CD14-positive monocyte (primary cell): ENCODE data around the gene SELENOM. TPM values are rescaled to one million over a fixed set of nuclear protein-coding genes. Genes with fewer than 3 reads are reported as not detected.

Experiments used
- DNase-seq, 3 donors: peaks; one replicate each; pipeline ENCODE4 v3.0.0-alpha.2; 2011 to 2022
- H2AFZ ChIP-seq: 2 replicates; pipeline ENCODE4 v1.6.0; 2012; ENCODE audit warnings: mild to moderate bottlenecking, low read depth, low read length, inconsistent platforms; ENCODE audit not compliant: insufficient read depth, poor library complexity, severe bottlenecking
- H3K27ac ChIP-seq, 2 donors: 1 replicate in 1 of 2; 2 replicates in 1 of 2; pipeline ENCODE4 v1.5.1; 2012 to 2013; ENCODE audit warnings: low read length in 2 of 2, control low read depth in 1 of 2, inconsistent platforms in 1 of 2, low read depth in 1 of 2, mild to moderate bottlenecking in 1 of 2
- H3K27me3 ChIP-seq, 2 donors: one replicate each; pipeline versions ENCODE4 v1.6.0 to v1.6.1; 2011 to 2013; ENCODE audit warnings: low read length in 2 of 2; ENCODE audit not compliant: control insufficient read depth in 2 of 2, insufficient read depth in 2 of 2
- H3K36me3 ChIP-seq, 2 donors: replicated peaks in 1 of 2; 1 replicate in 1 of 2; 2 replicates in 1 of 2; pipeline versions ENCODE4 v1.5.1 to v1.6.1; 2012 to 2013; ENCODE audit warnings: low read length in 2 of 2, control low read depth in 1 of 2, inconsistent platforms in 1 of 2, mild to moderate bottlenecking in 1 of 2; ENCODE audit not compliant: insufficient read depth in 2 of 2, control insufficient read depth in 1 of 2
- H3K4me1 ChIP-seq, 2 donors: 1 replicate in 1 of 2; 2 replicates in 1 of 2; pipeline versions ENCODE4 v1.5.1 to v1.6.1; 2012 to 2013; ENCODE audit warnings: low read length in 2 of 2, control low read depth in 1 of 2, inconsistent platforms in 1 of 2, mild to moderate bottlenecking in 1 of 2, moderate library complexity in 1 of 2; ENCODE audit not compliant: insufficient read depth in 2 of 2, control insufficient read depth in 1 of 2
- H3K4me2 ChIP-seq: replicated peaks from 2 replicates; pipeline ENCODE3; 2012; ENCODE audit warnings: low read length, moderate library complexity, mild to moderate bottlenecking; ENCODE audit not compliant: poor library complexity, severe bottlenecking; ENCODE audit errors: extremely low read depth
- H3K4me3 ChIP-seq, 3 experiments: fragments of 200-600 bp in 1 of 3; sonication (generic) in 1 of 3; replicated peaks in 1 of 3; 1 replicate in 2 of 3; 2 replicates in 1 of 3; pipeline ENCODE4 v1.5.1; 2011 to 2013; ENCODE audit warnings: low read length in 3 of 3, mild to moderate bottlenecking in 3 of 3, control low read depth in 2 of 3, low read depth in 2 of 3, inconsistent platforms in 1 of 3, moderate library complexity in 1 of 3
- H3K79me2 ChIP-seq: 2 replicates; pipeline ENCODE4 v1.6.0; 2012; ENCODE audit warnings: mild to moderate bottlenecking, control low read depth, inconsistent platforms, low read length, moderate library complexity; ENCODE audit not compliant: insufficient read depth
- H3K9ac ChIP-seq: 2 replicates; pipeline ENCODE4 v1.6.0; 2017; ENCODE audit warnings: low read length, mild to moderate bottlenecking; ENCODE audit not compliant: insufficient read depth, poor library complexity, severe bottlenecking
- H3K9me3 ChIP-seq, 2 donors: replicated peaks in 1 of 2; 1 replicate in 1 of 2; 2 replicates in 1 of 2; pipeline versions ENCODE4 v1.5.1 to v1.6.1; 2012 to 2013; ENCODE audit warnings: low read length in 2 of 2, control low read depth in 1 of 2; ENCODE audit not compliant: control insufficient read depth in 1 of 2, insufficient read depth in 1 of 2
- H4K20me1 ChIP-seq: 2 replicates; pipeline ENCODE4 v1.6.0; 2012; ENCODE audit warnings: mild to moderate bottlenecking, low read length, control low read depth, moderate library complexity; ENCODE audit not compliant: insufficient read depth
- H3K27ac Mint-ChIP-seq, 7 donors: one replicate each; pipeline ENCODE4 v1.8.0; 2020; ENCODE audit warnings: mild to moderate bottlenecking in 7 of 7, mixed read lengths in 7 of 7, moderate library complexity in 6 of 7, inconsistent platforms in 2 of 7
- H3K27me3 Mint-ChIP-seq, 3 donors: one replicate each; pipeline ENCODE4 v1.8.0; 2021 to 2022; ENCODE audit warnings: low read depth in 3 of 3, mild to moderate bottlenecking in 3 of 3, mixed read lengths in 3 of 3, moderate library complexity in 3 of 3, inconsistent platforms in 1 of 3
- H3K36me3 Mint-ChIP-seq, 2 donors: one replicate each; pipeline ENCODE4 v1.8.0; 2020; ENCODE audit warnings: mixed read lengths in 2 of 2, inconsistent platforms in 1 of 2, mild to moderate bottlenecking in 1 of 2
- H3K4me1 Mint-ChIP-seq: one replicate; pipeline ENCODE4 v1.8.0; 2020; ENCODE audit warnings: mild to moderate bottlenecking, mixed read lengths
- H3K4me3 Mint-ChIP-seq, 2 donors: one replicate each; pipeline ENCODE4 v1.8.0; 2020; ENCODE audit warnings: mild to moderate bottlenecking in 2 of 2, mixed read lengths in 2 of 2, moderate library complexity in 1 of 2
- H3K9me3 Mint-ChIP-seq, 7 donors: one replicate each; pipeline ENCODE4 v1.8.0; 2020 to 2022; ENCODE audit warnings: mixed read lengths in 7 of 7, mild to moderate bottlenecking in 6 of 7, moderate library complexity in 6 of 7, inconsistent platforms in 2 of 7
- WGBS: methylation state at CpG from one replicate; pipeline ENCODE4 v1.1.5; 2013; ENCODE audit warnings: missing lambda C conversion rate; ENCODE audit not compliant: insufficient coverage; 5-methylcytosine and 5-hydroxymethylcytosine counted together
- intact Hi-C, 2 donors: fragments of 100-400 bp; cut with micrococcal nuclease; formaldehyde crosslinking; loops; one replicate each; pipeline versions ENCODE4 v1.15.0 to v1.15.1; 2023
- polyA plus RNA-seq, 3 donors: library from polyadenylated mRNA; depleted of rRNA in 1 of 3; unstranded in 2 of 3; stranded (reverse) in 1 of 3; fragments of 300-500 nt in 2 of 3; fragments of >200 nt in 1 of 3; fragmentation: Illumina TruSeq in 2 of 3; gene quantifications; 1 replicate in 2 of 3; 2 replicates in 1 of 3; pipeline ENCODE4 v1.2.3, GENCODE V29; 2012 to 2021
- TF ChIP-seq, protein P1 (sequence below): fragments of 200-600 bp; IDR thresholded peaks from one replicate; pipeline ENCODE4 v1.8.0; 2022; ENCODE audit warnings: antibody characterized with exemption, mild to moderate bottlenecking

Gene SELENOM
- polyA plus RNA-seq, 3 donors = 3.2 to 7.6 (median 3.4) TPM

DNA sequence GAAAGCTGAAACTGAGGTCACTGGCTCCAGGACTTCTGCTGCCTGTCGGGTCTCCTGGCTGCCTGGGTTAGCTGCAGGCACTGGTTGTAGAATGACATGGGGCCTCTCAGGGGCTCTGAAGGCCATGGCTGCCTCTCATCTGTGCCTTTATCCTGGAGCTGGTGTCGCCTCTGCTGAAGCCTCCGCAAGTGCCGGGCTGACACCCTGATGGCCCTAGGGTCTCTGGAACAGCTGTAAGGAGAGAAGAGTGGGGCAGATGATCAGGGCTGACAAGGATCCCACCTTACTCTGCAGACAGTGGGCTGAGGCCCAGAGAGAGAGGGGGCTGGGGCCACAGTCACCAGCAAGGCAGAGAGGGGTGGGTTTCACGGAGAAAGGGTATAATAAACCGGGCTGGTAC lies 28.3 kb upstream of the SELENOM start:
- 95% methylated on average over 5 of the region's 6 CpGs for WGBS
- no peaks in the 10 kb centered on the region for H3K36me3 ChIP-seq
- H2AFZ ChIP-seq = no peak overlapping the region
- no peak overlapping the region for H3K27ac Mint-ChIP-seq
- H3K9me3 ChIP-seq = no peaks in the 10 kb centered on the region
- peaks cover 5 to 14% (median 8%) of the 10 kb centered on the region in 3 donors for H3K27me3 Mint-ChIP-seq
- TF ChIP-seq, protein P1, sequence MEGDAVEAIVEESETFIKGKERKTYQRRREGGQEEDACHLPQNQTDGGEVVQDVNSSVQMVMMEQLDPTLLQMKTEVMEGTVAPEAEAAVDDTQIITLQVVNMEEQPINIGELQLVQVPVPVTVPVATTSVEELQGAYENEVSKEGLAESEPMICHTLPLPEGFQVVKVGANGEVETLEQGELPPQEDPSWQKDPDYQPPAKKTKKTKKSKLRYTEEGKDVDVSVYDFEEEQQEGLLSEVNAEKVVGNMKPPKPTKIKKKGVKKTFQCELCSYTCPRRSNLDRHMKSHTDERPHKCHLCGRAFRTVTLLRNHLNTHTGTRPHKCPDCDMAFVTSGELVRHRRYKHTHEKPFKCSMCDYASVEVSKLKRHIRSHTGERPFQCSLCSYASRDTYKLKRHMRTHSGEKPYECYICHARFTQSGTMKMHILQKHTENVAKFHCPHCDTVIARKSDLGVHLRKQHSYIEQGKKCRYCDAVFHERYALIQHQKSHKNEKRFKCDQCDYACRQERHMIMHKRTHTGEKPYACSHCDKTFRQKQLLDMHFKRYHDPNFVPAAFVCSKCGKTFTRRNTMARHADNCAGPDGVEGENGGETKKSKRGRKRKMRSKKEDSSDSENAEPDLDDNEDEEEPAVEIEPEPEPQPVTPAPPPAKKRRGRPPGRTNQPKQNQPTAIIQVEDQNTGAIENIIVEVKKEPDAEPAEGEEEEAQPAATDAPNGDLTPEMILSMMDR = no peak
- peaks cover 1% of the 10 kb centered on the region for H3K4me1 Mint-ChIP-seq
- H3K9ac ChIP-seq = no peak overlapping the region
- H3K4me2 ChIP-seq = no peak overlapping the region
- no peaks in the 10 kb centered on the region for H3K4me1 ChIP-seq
- no peaks in the 10 kb centered on the region for H3K36me3 Mint-ChIP-seq
- H3K27me3 ChIP-seq = peaks cover 0 to 2% of the 10 kb centered on the region in 2 donors
- DNase-seq = no peak
- H3K79me2 ChIP-seq = no peaks in the 10 kb centered on the region
- no peak overlapping the region for H3K4me3 Mint-ChIP-seq
- no peaks in the 10 kb centered on the region for H4K20me1 ChIP-seq
- H3K27ac ChIP-seq = no peak overlapping the region
- H3K9me3 Mint-ChIP-seq = no peaks in the 10 kb centered on the region
- no peak overlapping the region for H3K4me3 ChIP-seq
- intact Hi-C loops = no loop called here

DNA sequence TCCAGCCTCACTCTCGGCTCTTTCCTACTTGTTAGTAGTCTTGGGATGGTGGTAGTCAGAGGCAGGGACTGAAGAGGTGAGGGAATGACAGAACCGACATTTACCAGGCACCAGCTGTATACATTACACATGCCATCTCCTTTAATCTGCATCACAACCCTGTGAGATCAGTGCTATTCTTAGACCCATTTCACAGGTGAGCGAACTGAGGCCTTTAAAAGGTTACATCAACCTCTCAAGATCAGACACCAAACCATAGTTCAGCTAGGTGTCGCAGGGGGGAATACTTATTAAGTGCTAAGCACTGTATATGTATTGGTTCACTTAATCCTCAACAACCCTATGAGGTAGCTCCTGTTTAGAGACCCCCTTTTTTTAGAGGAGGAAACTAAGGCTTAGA lies 27.3 kb upstream of the SELENOM start:
- H2AFZ ChIP-seq = no peak overlapping the region
- Mint-ChIP-seq H3K27ac (no peak overlapping the region), H3K4me1 (peaks cover 1% of the 10 kb centered on the region), H3K4me3 (no peak overlapping the region), H3K9me3 (no peaks in the 10 kb centered on the region), H3K27me3 (peaks cover 5 to 7% (median 7%) of the 10 kb centered on the region in 3 donors), H3K36me3 (no peaks in the 10 kb centered on the region)
- no peak overlapping the region for H3K4me3 ChIP-seq
- H3K36me3 ChIP-seq = no peaks in the 10 kb centered on the region
- no peaks in the 10 kb centered on the region for H3K27me3 ChIP-seq
- H4K20me1 ChIP-seq = no peaks in the 10 kb centered on the region
- DNase-seq = no peak
- TF ChIP-seq, protein P1 = no peak
- WGBS = no CpG with 5 or more reads among the region's 4 CpGs
- intact Hi-C loops = no loop called here
- H3K27ac ChIP-seq = no peak overlapping the region
- no peaks in the 10 kb centered on the region for H3K79me2 ChIP-seq
- no peaks in the 10 kb centered on the region for H3K4me1 ChIP-seq
- no peak overlapping the region for H3K9ac ChIP-seq
- no peak overlapping the region for H3K4me2 ChIP-seq
- H3K9me3 ChIP-seq = no peaks in the 10 kb centered on the region
